GM18499 (cell line): ENCODE results near the gene RPL10A.
"Not testable (repeated sequence)": the region's sequence is repeated elsewhere in the genome, so short reads cannot be mapped to it uniquely, and the experiment has no call there.

Experiments used
- ATAC-seq: cut with Tn5 transposase; IDR thresholded peaks from one replicate; pipeline ENCODE4 v1.9.1; 2021; ENCODE audit warnings: moderate number of reproducible peaks; ENCODE audit not compliant: insufficient read depth, unreplicated experiment

The RPL10A gene

GRCh38 chr6:35468181-35468979 lies at the start of gene RPL10A:
TSS of gene RPL10A (plus strand) at chr6:35468401. CDS start at chr6:35468435, 34 bp downstream.
- peak; percentile 73 for ATAC-seq

- no peak for ATAC-seq
Observed at GRCh38 chr6:35419417-35419816, 48.8 kb upstream of the RPL10A start.

- no peak for ATAC-seq
Observed at GRCh38 chr6:35419961-35420360, 48.2 kb upstream of the RPL10A start.

- no peak for ATAC-seq
Observed at GRCh38 chr6:35425284-35425683, 42.9 kb upstream of the RPL10A start.

GRCh38 chr6:35426074-35426473 lies 42.1 kb upstream of the RPL10A start:
- ATAC-seq, result no peak

GRCh38 chr6:35427435-35427834 lies 40.8 kb upstream of the RPL10A start:
- no peak for ATAC-seq

- no peak for ATAC-seq
Observed at GRCh38 chr6:35427851-35428321, 40.3 kb upstream of the RPL10A start.

- no peak for ATAC-seq
Observed at GRCh38 chr6:35428421-35429149, 39.6 kb upstream of the RPL10A start.

GRCh38 chr6:35429463-35429862 lies 38.7 kb upstream of the RPL10A start:
- no peak for ATAC-seq

- ATAC-seq, result no peak
Observed at GRCh38 chr6:35432291-35432690, 35.9 kb upstream of the RPL10A start.

GRCh38 chr6:35432702-35433101 lies 35.5 kb upstream of the RPL10A start:
- not testable (repeated sequence) for ATAC-seq

GRCh38 chr6:35435074-35435837 lies 32.9 kb upstream of the RPL10A start:
- ATAC-seq, result no peak

- no peak for ATAC-seq
Observed at GRCh38 chr6:35436071-35436857, 31.9 kb upstream of the RPL10A start.

GRCh38 chr6:35438378-35439065 lies 29.7 kb upstream of the RPL10A start:
- not testable (repeated sequence) for ATAC-seq

- ATAC-seq, result no peak
Observed at GRCh38 chr6:35439308-35439707, 28.9 kb upstream of the RPL10A start.

GRCh38 chr6:35441205-35441604 lies 27.0 kb upstream of the RPL10A start:
- no peak for ATAC-seq

- no peak for ATAC-seq
Observed at GRCh38 chr6:35441642-35442041, 26.6 kb upstream of the RPL10A start.

GRCh38 chr6:35442693-35443092 lies 25.5 kb upstream of the RPL10A start:
- no peak for ATAC-seq

GRCh38 chr6:35443341-35444030 lies 24.7 kb upstream of the RPL10A start:
- ATAC-seq, result no peak
